GM12892 (cell line): Measurements from ENCODE around the gene PCDHGB4. TPM values are rescaled to one million over a fixed set of nuclear protein-coding genes. Genes with fewer than 3 reads are reported as not detected.
"Not testable (repeated sequence)": the region's sequence is repeated elsewhere in the genome, so short reads cannot be mapped to it uniquely, and the experiment has no call there.

Experiments used
- DNase-seq: peaks from one replicate; pipeline ENCODE4 v3.0.0; 2011; ENCODE audit not compliant: insufficient read length
- FAIRE-seq: peaks from 2 replicates; lab custom pipeline; 2011; peaks lifted over from hg19 to GRCh38; lab: Jason Lieb, UNC
- POLR2A ChIP-seq: IDR thresholded peaks from 2 replicates; pipeline ENCODE4 v1.6.1; 2011; ENCODE audit warnings: low read depth, low read length, control low read depth
- POLR2AphosphoS5 ChIP-seq: IDR thresholded peaks from 2 replicates; pipeline ENCODE4 v1.6.1; 2011; ENCODE audit warnings: low read depth, low read length, control low read depth
- TAF1 ChIP-seq: IDR thresholded peaks from 2 replicates; pipeline ENCODE4 v1.6.1; 2011; ENCODE audit warnings: low read depth, mild to moderate bottlenecking, control low read depth, low read length, borderline replicate concordance
- polyA plus RNA-seq: library from polyadenylated mRNA; unstranded; fragments of >200 nt; gene quantifications from one replicate; pipeline ENCODE4 v1.2.1, GENCODE V29; 2012; ENCODE audit warnings: missing spikeins, inconsistent platforms; ENCODE audit not compliant: missing spikeins

Gene PCDHGB4
- 1.3 TPM for polyA plus RNA-seq

DNA sequence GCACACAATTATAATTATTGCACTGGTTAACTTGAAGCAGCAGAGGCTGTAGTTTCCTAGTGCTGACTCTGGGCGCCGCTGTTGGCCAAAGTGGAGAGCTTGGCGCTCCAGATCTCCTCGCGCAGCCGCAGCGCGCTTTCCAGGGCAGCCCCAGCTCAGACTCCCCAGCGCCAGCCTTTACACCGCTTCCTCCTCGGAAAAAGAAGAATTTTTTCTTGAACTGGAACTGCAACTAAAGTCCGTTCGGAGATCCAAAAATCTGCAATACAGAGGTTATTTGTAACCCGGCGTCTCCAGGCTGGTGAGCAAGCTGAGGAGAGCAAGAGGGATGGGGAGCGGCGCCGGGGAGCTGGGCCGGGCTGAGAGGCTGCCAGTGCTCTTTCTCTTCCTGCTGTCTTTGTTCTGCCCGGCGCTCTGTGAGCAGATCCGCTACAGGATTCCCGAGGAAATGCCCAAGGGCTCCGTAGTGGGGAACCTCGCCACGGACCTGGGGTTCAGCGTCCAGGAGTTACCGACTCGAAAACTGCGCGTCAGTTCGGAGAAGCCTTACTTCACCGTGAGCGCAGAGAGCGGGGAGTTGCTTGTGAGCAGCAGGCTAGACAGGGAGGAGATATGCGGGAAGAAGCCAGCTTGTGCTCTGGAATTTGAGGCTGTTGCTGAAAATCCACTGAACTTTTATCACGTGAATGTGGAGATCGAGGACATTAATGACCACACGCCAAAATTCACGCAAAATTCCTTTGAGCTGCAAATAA lies at the start of gene PCDHGB4:
PCDHGB4 (plus strand) TSS at position 142 of the 755 bp plus-strand sequence; CDS start at position 329, 187 bp downstream.
- FAIRE-seq, result peak; percentile 82
- not testable (repeated sequence) for DNase-seq

DNA sequence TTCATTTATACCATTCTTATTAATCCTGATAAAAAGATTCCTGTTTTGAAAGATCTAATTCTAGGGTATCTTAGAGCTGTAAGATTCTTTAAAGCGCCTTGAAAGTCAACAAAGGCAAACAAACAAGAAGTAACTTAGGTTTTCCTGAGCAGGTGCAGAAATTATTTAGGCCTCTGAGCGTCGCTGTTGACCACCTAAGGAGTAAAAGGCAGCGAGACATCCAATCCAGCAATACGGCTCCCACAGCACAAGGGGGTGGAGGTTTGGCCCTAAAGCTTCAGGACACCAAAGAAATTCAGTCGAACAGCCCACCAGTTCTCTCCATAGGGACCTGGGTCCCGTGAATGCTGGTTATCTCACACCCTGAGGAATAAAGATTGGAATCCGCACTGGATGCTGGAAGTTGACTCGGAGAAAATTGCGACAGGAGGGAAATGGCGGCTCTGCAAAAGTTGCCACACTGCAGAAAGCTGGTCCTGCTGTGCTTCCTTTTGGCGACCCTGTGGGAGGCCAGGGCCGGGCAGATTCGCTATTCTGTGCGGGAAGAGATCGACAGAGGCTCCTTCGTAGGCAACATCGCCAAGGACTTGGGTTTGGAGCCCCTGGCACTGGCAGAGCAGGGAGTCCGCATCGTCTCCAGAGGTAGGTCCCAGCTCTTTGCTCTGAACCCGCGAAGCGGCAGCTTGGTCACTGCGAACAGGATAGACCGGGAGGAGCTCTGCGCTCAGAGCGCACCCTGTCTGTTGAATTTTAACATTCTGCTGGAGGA lies 48.8 kb upstream of the PCDHGB4 start, which contains the start of gene PCDHGA2:
PCDHGA2 (plus strand) TSS at position 223 of the 769 bp plus-strand sequence.
- FAIRE-seq, result no peak

DNA sequence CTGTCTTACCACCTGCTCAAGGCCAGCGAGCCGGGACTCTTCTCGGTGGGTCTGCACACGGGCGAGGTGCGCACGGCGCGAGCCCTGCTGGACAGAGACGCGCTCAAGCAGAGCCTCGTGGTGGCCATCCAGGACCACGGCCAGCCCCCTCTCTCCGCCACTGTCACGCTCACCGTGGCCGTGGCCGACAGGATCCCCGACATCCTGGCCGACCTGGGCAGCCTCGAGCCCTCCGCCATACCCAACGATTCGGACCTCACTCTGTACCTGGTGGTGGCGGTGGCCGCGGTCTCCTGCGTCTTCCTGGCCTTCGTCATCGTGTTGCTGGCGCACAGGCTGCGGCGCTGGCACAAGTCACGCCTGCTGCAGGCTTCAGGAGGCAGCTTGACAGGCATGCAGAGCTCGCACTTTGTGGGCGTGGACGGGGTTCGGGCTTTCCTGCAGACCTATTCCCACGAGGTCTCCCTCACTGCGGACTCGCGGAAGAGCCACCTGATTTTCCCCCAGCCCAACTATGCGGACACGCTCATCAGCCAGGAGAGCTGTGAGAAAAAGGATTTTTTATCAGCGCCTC lies 46.6 kb upstream of the PCDHGB4 start:
- DNase-seq, FAIRE-seq: not testable (repeated sequence)

More for the DNA sequence above, 48.8 kb upstream of the PCDHGB4 start, which contains the start of gene PCDHGA2:
- TF ChIP-seq POLR2AphosphoS5, result no peak
- no peak for TF ChIP-seq POLR2A
- no peak for TF ChIP-seq TAF1
- no peak for DNase-seq

DNA sequence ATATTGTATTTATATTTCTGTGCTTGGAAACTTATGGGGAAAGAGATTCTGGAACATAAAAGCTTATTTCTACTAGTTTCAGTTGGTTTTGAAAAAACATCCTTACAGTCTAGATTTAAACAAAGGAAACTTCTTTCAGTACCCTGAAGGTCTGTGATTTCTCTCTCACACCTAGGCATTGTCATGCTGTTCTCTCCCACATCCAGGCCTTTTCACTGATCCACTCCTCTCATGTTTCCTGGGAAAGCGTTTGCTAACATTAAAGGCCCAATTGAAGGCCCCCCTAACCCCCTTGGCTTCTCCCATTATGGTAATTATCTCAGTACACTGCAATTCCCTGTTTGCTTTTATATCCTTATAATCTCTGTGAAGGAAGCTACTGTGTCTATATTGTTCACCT lies 44.7 kb upstream of the PCDHGB4 start:
- DNase-seq (no peak), FAIRE-seq (no peak)

DNA sequence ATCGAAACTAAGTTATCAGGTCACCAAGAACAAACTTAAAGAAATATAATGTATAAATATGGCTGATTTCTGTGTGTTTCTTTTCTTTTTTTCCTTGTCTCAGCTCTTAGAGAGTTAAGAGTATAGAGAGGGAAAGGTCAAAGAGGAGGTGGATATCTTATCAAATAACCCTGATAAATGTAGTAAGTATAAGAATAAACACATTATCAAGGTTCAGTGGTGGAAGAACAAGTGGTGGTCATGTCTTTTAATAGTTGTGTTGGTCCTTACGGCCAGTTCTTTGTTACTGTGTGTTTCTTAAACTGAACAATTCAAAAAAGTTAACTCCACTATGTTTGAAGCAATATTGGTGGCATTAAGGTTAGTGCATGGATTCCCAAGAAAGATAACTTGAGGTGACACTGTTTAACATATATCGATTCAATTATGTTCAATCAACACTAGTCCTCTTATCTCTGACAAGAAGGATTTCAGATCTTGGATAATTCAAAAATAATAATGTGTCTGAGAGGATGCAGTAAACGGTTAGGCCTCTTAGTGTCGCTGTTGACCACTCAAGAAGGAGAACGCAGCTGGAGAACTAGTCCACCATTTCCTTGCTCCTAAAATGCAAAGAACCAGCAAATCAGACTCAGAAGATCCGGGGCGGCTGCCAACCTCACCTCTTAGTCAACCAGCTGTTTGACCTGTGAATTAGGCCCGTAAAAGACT lies 44.1 kb upstream of the PCDHGB4 start, which contains the start of gene PCDHGA3:
PCDHGA3 (plus strand) TSS at position 588 of the 711 bp plus-strand sequence. CDS start 205 bp downstream, outside the sequence.
- TF ChIP-seq POLR2AphosphoS5 (no peak), POLR2A (no peak)
- FAIRE-seq (no peak), DNase-seq (no peak)

More for the DNA sequence above, 44.7 kb upstream of the PCDHGB4 start:
- TF ChIP-seq TAF1, result no peak
- no peak for TF ChIP-seq POLR2AphosphoS5
- TF ChIP-seq POLR2A, result no peak

DNA sequence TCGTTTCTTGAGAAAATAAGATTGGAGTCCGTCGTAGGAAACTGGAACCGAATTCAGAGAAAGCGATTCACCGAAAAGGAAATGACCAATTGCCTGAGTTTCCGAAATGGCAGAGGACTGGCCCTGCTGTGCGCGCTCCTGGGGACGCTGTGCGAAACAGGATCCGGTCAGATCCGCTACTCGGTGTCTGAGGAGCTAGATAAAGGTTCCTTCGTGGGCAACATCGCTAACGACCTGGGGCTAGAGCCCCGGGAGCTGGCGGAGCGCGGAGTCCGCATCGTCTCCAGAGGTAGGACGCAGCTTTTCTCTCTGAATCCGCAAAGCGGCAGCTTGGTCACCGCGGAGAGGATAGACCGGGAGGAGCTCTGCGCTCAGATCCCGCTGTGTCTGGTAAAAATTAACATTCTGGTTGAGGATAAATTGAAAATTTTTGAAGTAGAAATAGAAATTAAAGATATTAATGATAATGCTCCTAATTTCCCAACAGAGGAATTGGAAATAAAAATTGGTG lies 43.5 kb upstream of the PCDHGB4 start:
- DNase-seq (no peak), FAIRE-seq (no peak)
- no peak for TF ChIP-seq POLR2A
- TF ChIP-seq POLR2AphosphoS5, result no peak
- TF ChIP-seq TAF1, result no peak

DNA sequence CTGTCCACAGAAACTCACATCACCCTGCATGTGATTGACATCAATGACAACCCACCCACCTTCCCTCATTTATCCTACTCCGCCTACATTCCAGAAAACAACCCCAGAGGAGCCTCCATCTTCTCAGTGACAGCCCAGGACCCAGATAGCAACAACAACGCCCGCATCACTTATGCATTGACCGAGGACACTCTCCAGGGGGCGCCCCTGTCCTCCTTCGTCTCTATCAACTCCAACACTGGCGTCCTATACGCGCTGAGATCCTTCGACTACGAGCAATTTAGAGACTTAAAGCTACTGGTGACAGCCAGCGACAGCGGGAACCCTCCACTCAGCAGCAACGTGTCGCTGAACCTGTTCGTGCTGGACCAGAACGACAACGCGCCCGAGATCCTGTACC lies 42.2 kb upstream of the PCDHGB4 start:
- no peak for TF ChIP-seq POLR2AphosphoS5
- no peak for FAIRE-seq
- no peak for DNase-seq

DNA sequence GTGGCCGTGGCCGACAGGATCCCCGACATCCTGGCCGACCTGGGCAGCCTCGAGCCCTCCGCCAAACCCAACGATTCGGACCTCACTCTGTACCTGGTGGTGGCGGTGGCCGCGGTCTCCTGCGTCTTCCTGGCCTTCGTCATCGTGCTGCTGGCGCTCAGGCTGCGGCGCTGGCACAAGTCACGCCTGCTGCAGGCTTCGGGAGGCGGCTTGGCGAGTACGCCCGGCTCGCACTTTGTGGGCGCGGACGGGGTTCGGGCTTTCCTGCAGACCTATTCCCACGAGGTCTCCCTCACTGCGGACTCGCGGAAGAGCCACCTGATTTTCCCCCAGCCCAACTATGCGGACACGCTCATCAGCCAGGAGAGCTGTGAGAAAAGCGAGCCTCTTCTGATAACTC lies 41.5 kb upstream of the PCDHGB4 start:
- DNase-seq, FAIRE-seq: not testable (repeated sequence)

DNA sequence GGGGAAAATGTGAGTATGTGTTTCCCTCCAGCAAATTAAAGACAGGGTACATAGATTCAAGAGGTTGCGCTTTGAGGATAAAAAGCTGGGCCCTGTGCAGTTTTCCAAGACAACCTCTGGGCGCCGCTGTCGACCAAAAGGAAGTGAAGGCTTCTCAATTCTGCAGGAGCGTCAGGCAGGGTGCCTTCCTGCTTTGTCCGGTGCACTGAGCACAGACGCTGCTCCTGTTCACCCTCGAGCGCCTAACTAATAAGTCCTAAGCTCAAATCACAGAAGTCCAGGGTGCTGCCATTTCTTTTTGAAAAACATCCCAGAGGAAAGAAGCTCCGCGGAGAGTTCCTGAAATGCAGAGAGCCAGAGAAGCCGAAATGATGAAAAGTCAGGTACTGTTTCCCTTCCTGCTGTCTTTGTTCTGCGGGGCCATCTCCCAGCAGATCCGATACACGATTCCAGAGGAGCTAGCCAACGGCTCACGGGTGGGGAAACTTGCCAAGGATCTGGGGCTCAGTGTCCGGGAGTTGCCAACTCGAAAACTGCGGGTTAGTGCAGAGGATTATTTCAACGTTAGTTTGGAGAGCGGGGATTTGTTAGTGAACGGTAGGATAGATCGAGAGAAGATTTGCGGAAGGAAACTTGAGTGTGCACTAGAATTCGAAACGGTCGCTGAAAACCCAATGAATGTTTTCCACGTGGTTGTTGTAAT lies 37.4 kb upstream of the PCDHGB4 start, which contains the start of gene PCDHGB1:
PCDHGB1 (plus strand) TSS at position 183 of the 703 bp plus-strand sequence; CDS start at position 345, 162 bp downstream.
- FAIRE-seq (no peak), DNase-seq (no peak)
- TF ChIP-seq POLR2AphosphoS5, result no peak
- TF ChIP-seq POLR2A, result no peak
- no peak for TF ChIP-seq TAF1

DNA sequence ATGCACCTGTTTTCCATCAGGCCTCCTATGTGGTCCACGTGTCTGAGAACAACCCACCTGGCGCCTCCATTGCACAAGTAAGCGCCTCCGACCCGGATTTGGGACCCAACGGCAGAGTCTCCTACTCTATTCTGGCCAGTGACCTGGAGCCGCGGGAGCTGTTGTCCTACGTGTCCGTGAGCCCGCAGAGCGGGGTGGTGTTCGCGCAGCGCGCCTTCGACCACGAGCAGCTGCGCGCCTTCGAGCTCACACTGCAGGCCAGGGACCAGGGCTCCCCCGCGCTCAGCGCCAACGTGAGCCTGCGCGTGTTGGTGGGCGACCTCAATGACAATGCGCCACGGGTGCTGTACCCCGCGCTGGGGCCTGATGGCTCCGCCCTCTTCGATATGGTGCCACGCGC lies 35.9 kb upstream of the PCDHGB4 start:
- DNase-seq, result no peak
- FAIRE-seq, result no peak
- no peak for TF ChIP-seq TAF1
- TF ChIP-seq POLR2AphosphoS5, result no peak
- no peak for TF ChIP-seq POLR2A

DNA sequence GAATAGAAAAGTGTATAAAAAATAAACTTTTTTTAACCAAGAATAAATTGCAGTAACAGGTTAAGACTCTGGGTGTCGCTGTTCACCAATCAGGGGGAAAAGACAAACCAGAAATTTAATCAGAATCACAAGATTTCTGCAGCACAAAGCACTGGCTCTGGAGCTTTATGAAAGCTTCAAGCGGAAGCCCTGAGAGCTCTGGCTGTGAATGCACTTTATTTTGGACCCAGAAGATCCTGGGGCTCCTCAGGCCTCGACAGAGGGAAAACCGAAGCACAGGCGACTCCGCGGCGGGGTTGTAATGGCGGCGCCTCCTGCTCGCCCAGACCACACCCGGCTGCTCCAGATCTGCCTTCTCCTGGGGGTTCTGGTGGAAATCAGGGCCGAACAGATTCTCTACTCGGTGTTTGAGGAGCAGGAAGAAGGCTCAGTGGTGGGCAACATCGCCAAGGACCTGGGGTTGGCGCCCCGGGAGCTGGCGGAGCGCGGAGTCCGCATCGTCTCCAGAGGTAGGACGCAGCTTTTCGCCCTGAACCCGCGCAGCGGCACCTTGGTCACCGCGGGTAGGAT lies 32.5 kb upstream of the PCDHGB4 start, which contains the start of gene PCDHGA4:
PCDHGA4 (plus strand) TSS at position 122 of the 570 bp plus-strand sequence; CDS start at position 209, 87 bp downstream.
- FAIRE-seq (no peak), DNase-seq (no peak)
- no peak for TF ChIP-seq POLR2AphosphoS5
- TF ChIP-seq POLR2A, result no peak
- TF ChIP-seq TAF1, result no peak
